OCI-LY3 (cell line): Measurements from ENCODE around the gene GRIP2.

Experiments
- H2AFZ ChIP-seq: fragments of 200-600, 300-600 bp; shearing (Covaris generic); 2 replicates; pipeline ENCODE4 v1.6.0; 2014; ENCODE audit warnings: antibody characterized with exemption, low read depth, low read length
- H3K27ac ChIP-seq: fragments of 200-600, 300-600 bp; sonication (generic); 2 replicates; pipeline ENCODE4 v1.5.1; 2014; ENCODE audit warnings: mild to moderate bottlenecking, low read length, moderate library complexity, mixed read lengths
- H3K27me3 ChIP-seq: fragments of 200-600, 300-600 bp; sonication (generic); 2 replicates; pipeline ENCODE4 v1.6.1; 2014; ENCODE audit warnings: low read depth, low read length, mixed read lengths
- H3K36me3 ChIP-seq: fragments of 200-600, 300-600 bp; sonication (generic); replicated peaks from 2 replicates; pipeline ENCODE3; 2014; ENCODE audit warnings: low read depth, low read length, mixed read lengths
- H3K4me1 ChIP-seq: fragments of 300-600, 200-600 bp; sonication (generic); 2 replicates; pipeline ENCODE4 v1.6.1; 2014; ENCODE audit warnings: low read length, mixed read lengths
- H3K4me2 ChIP-seq: fragments of 200-600, 300-600 bp; sonication (generic); 2 replicates; pipeline ENCODE4 v1.6.1; 2014; ENCODE audit warnings: low read length, mixed read lengths
- H3K4me3 ChIP-seq: fragments of 300-600, 200-600 bp; sonication (generic); 2 replicates; pipeline ENCODE4 v1.5.1; 2014; ENCODE audit warnings: antibody characterized with exemption, mild to moderate bottlenecking, low read length, moderate library complexity
- H3K79me2 ChIP-seq: fragments of 300-600, 200-600 bp; shearing (Covaris generic); 2 replicates; pipeline ENCODE4 v1.6.1; 2014; ENCODE audit warnings: mild to moderate bottlenecking, low read length, mixed read lengths
- H3K9ac ChIP-seq: fragments of 300-600, 200-600 bp; shearing (Covaris generic); 2 replicates; pipeline ENCODE4 v1.6.0; 2014; ENCODE audit warnings: mild to moderate bottlenecking, low read length, moderate library complexity
- H3K9me3 ChIP-seq: fragments of 200-600, 300-600 bp; shearing (Covaris generic); 2 replicates; pipeline ENCODE4 v1.6.1; 2014; ENCODE audit warnings: low read length, mixed read lengths; ENCODE audit not compliant: insufficient read depth
- H4K20me1 ChIP-seq: fragments of 200-600, 300-600 bp; sonication (generic); 2 replicates; pipeline ENCODE4 v1.6.1; 2016; ENCODE audit warnings: low read length, mixed read lengths; ENCODE audit not compliant: insufficient read depth
- CTCF ChIP-seq: fragments of 200-600, 300-600 bp; sonication (generic); IDR thresholded peaks from 2 replicates; pipeline ENCODE4 v1.5.1; 2014; ENCODE audit warnings: antibody characterized with exemption, low read length, low read depth
- EZH2phosphoT487 ChIP-seq: fragments of 200-600 bp; shearing (Covaris generic); IDR thresholded peaks from 2 replicates; pipeline ENCODE4 v1.6.1; 2018; ENCODE audit warnings: antibody characterized with exemption, mixed run types, low read depth

GRIP2 gene

GRCh38 chr3:14576163-14576562 is 36.0 kb upstream of the GRIP2 start:
- Histone ChIP-seq H3K4me1 (no peaks in the 10 kb centered on the region), H3K27me3 (peaks cover 37% of the 10 kb centered on the region), H3K36me3 (no peaks in the 10 kb centered on the region), H3K4me2 (no peak overlapping the region), H3K9me3 (no peaks in the 10 kb centered on the region), H3K79me2 (no peaks in the 10 kb centered on the region), H4K20me1 (no peaks in the 10 kb centered on the region), H3K9ac (no peak overlapping the region), H3K27ac (no peak overlapping the region), H2AFZ (no peak overlapping the region), H3K4me3 (no peak overlapping the region)
- no peak for TF ChIP-seq EZH2phosphoT487
- no peak for TF ChIP-seq CTCF

- no peaks in the 10 kb centered on the region for H3K36me3 ChIP-seq
- no peaks in the 10 kb centered on the region for H3K79me2 ChIP-seq
- H3K4me1 ChIP-seq = no peaks in the 10 kb centered on the region
- no peak overlapping the region for H3K4me3 ChIP-seq
- no peak overlapping the region for H2AFZ ChIP-seq
- no peak overlapping the region for H3K4me2 ChIP-seq
- no peak overlapping the region for H3K9ac ChIP-seq
- H4K20me1 ChIP-seq = no peaks in the 10 kb centered on the region
- no peak overlapping the region for H3K27ac ChIP-seq
- H3K27me3 ChIP-seq = peaks cover 30% of the 10 kb centered on the region
- TF ChIP-seq EZH2phosphoT487 = no peak
- TF ChIP-seq CTCF = no peak
- no peaks in the 10 kb centered on the region for H3K9me3 ChIP-seq
These were observed 34.0 kb upstream of the GRIP2 start for GRCh38 chr3:14574183-14574582.

- TF ChIP-seq EZH2phosphoT487 = no peak
- TF ChIP-seq CTCF = no peak
- Histone ChIP-seq H3K27ac (no peak overlapping the region), H3K27me3 (peaks cover 25% of the 10 kb centered on the region), H3K36me3 (no peaks in the 10 kb centered on the region), H3K4me1 (no peaks in the 10 kb centered on the region), H4K20me1 (no peaks in the 10 kb centered on the region), H3K9ac (no peak overlapping the region), H3K4me3 (no peak overlapping the region), H3K9me3 (no peaks in the 10 kb centered on the region), H3K79me2 (no peaks in the 10 kb centered on the region), H2AFZ (no peak overlapping the region), H3K4me2 (no peak overlapping the region)
These were observed 33.6 kb upstream of the GRIP2 start for GRCh38 chr3:14573706-14574105.

- no peak overlapping the region for H3K27ac ChIP-seq
- H3K79me2 ChIP-seq = no peaks in the 10 kb centered on the region
- no peaks in the 10 kb centered on the region for H4K20me1 ChIP-seq
- H3K4me3 ChIP-seq = no peak overlapping the region
- no peaks in the 10 kb centered on the region for H3K9me3 ChIP-seq
- peaks cover 13% of the 10 kb centered on the region for H3K27me3 ChIP-seq
- H3K4me1 ChIP-seq = no peaks in the 10 kb centered on the region
- H2AFZ ChIP-seq = no peak overlapping the region
- no peak overlapping the region for H3K4me2 ChIP-seq
- no peaks in the 10 kb centered on the region for H3K36me3 ChIP-seq
- TF ChIP-seq CTCF (no peak), EZH2phosphoT487 (no peak)
- H3K9ac ChIP-seq = no peak overlapping the region
These were observed 30.7 kb upstream of the GRIP2 start for GRCh38 chr3:14570864-14571263.
